GM12872 (cell line): ENCODE data around the gene STAB1.

ENCODE experiments used
- CTCF ChIP-seq: IDR thresholded peaks from 3 replicates; pipeline ENCODE4 v1.5.1; 2011; ENCODE audit warnings: low read depth, mild to moderate bottlenecking, low read length, moderate library complexity; ENCODE audit not compliant: insufficient read depth

STAB1 gene

DNA sequence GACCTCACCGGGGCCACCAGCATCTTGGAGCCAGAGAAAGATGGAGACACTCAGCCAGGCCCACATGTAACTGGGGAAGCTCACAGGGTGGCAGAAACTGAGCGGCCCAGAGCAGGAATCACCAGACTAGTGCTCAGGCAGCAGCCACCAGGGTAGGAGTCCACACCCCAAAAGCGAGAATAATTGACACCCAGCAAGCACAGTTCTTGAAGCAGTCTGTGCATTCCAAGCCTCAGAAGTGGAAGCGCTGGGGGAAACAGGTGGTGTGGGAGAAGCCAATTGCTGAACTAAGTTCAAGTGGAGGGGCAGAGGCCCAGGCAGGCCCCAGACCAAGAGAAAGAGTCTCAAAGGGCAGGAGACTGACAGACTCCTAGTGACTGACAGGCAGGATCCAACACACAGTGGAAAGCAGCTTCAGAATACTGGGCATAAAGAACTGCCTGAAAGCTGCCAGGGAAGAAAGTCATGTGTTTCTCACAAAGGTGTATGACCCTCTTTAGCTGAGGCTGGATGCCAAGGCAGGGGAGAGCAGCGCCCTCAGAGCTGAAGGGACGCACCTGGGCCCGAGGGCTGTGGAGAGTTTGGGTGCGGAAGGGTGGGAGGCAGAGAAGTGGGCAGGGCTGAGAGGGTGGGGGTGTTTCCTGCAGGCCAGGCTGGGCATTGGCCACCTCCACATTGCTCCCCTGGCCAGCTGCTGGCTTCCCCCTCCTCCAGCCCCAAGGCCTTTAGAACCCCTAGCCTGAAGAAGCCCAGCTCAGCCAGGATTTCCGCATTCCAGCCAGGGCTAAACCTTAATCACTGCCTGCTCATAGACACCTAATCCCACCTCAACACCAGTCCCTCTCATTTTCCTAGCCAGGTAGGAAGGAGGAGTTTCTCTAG, 30.8 kb downstream of the STAB1 start:
- no peak for TF ChIP-seq CTCF

DNA sequence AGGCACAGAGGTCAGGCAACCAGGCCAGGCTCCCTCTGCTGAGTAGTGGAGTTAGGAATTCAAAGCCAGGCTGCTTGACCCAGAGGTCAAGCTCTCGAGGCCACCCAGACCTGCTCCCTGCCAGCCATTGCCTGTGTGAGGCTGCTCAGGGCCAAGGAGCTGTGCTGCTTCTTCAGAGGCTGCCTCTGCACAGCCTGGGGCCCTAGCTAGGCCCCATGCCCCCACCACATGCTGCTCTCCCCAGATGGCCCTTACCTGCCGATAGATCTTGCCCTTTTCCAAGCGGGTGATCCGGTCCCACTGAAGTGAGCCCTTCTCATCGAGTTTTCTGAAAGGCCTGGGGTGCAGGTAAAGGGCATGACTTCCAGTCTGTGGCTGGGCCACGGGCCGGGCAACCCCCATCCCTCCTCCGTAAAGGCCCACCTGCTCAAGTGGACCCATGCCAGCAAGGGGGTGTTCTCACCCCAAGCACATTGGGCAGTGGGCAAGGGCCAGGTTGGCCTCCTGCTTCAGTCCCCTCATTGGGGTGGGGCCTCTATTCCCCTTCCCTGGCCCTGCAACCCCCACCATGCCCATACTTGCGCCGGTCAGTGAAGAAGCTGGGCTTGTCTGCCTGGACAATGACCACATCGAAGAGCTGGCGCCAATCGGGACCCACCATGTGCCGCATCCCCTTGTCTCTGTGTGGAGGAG, 32.0 kb downstream of the STAB1 start:
- TF ChIP-seq CTCF: no peak

- TF ChIP-seq CTCF: no peak
Observed at GRCh38 chr3:52527732-52528585, 32.8 kb downstream of the STAB1 start.

DNA sequence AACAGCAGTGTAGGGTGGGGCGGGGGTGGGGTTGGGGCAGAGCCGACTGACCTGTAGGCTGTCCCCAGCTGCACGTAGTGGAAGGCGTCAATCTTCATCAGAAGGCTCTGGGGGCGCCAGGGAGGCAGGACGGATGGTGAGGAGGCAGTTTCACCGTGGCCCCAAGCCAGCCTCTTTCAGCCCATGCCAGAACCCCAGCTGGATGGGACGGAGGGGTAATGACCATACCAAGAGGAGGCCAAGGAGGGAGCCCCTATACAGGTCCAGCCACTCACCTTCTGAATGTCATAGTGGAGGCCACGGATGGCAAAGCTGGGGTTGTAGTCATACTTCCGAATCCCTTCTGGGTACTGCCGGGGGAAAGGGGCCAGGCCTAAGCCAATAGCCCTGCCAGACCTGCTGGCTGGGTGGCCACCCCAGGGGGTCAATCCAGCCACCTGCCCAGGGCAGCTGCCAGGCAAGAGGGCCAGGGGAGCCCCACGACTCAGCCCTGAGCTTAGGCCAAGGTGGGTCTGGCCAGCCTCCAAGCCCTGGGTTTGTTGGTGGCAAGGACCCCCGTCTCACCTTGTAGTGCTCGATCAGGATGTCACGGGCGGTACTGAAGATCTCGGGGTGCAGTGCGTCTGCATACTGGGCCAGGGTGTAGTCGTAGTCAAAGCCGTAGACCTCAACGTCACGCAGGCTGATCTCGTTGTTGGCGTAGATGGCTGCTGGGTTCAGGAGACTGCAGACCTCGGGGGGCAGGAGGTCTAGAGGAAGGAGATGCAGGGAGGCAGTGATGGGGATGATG, 33.6 kb downstream of the STAB1 start:
- TF ChIP-seq CTCF: no peak

DNA sequence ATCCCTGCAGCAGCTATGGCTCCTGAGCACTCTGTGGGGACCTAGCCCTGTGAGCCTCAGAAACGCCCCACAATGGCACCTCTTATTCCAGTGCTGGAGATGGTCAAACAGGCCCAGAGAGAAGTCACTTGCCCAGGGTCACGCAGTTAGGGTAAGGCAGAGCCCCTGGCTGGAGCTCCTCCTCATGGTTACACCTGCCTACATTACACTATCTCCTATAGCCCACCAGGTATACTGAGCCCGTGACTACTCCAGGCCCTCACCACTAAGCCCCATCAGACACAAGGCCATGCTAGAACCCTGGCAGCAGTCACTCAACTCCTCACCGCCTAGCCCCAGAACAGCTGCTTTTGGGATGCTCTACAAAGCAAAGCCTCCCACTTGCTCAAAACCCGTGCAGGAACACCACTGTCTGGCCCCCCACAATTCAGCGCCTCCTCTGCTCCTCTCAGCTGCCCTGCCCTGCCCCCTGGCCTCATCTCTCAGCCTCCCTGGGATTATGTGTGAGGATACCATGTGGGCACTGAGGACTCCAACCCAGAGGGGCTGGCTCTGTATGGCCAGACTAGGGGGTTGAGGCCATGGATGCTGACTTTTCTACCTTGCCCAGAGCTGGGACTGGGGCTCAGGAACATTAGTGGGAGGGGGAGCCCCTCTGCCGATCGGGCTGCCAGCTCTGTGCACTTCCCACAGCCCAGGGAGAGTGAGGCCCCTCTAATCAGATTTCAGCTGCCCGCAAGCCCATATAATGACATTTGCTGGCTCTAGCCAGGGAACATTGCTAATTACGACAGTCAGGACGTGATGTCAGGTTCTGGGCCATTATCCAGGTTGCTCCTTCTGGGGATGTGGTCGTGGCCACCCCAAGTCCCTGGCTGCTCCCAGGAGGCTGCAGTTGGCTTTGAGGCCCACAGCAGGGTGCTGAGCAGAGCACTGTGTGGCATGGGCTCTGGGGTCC, 34.5 kb downstream of the STAB1 start:
- TF ChIP-seq CTCF: no peak
